ENCODE data around the gene RBP3.

DNA sequence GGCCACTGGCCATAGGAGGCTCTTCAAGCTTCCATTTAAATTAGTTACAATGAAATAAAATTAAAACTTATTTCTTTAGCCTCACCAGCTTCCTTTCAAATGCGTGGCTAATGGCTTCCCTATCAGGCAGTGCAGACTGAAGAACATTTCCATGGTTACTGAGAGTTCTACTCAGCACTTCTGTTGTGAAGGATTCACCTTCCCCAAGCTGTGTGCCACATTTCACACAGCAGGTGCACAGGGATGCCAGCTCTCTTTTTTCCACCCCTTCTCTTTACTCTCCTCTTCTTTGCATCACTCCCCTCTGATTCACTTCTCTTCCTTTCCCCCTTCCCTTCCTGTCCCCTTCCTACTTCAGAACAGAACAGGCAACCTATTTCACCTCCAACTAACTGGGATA is 25.1 kb upstream of the RBP3 start:
- TF ChIP-seq, protein P1, sequence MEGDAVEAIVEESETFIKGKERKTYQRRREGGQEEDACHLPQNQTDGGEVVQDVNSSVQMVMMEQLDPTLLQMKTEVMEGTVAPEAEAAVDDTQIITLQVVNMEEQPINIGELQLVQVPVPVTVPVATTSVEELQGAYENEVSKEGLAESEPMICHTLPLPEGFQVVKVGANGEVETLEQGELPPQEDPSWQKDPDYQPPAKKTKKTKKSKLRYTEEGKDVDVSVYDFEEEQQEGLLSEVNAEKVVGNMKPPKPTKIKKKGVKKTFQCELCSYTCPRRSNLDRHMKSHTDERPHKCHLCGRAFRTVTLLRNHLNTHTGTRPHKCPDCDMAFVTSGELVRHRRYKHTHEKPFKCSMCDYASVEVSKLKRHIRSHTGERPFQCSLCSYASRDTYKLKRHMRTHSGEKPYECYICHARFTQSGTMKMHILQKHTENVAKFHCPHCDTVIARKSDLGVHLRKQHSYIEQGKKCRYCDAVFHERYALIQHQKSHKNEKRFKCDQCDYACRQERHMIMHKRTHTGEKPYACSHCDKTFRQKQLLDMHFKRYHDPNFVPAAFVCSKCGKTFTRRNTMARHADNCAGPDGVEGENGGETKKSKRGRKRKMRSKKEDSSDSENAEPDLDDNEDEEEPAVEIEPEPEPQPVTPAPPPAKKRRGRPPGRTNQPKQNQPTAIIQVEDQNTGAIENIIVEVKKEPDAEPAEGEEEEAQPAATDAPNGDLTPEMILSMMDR (IDR thresholded peaks at IDR 0.05; ENCODE audit: low read depth, low read length, missing input control) = no peak
- TF ChIP-seq JUND (IDR thresholded peaks at IDR 0.05) (no peak), RAD21 (IDR thresholded peaks at IDR 0.05) (no peak), TAF1 (conservative IDR thresholded peaks at IDR 0.05) (no peak), GABPA (IDR thresholded peaks at IDR 0.05 in 1 of 2, conservative IDR thresholded peaks at IDR 0.05 in 1 of 2) (no peak), EGR1 (IDR thresholded peaks at IDR 0.05; ENCODE audit: low read depth in 2 of 2) (no peak), SP1 (IDR thresholded peaks at IDR 0.05) (no peak), FOXA1 (IDR thresholded peaks at IDR 0.05) (no peak), YY1 (IDR thresholded peaks at IDR 0.05) (no peak), HNF4G (IDR thresholded peaks at IDR 0.05) (no peak), RXRA (IDR thresholded peaks at IDR 0.05) (no peak)
- TF ChIP-seq, protein P2, sequence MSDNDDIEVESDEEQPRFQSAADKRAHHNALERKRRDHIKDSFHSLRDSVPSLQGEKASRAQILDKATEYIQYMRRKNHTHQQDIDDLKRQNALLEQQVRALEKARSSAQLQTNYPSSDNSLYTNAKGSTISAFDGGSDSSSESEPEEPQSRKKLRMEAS (IDR thresholded peaks at IDR 0.05) = no peak
- TF ChIP-seq, protein P3, sequence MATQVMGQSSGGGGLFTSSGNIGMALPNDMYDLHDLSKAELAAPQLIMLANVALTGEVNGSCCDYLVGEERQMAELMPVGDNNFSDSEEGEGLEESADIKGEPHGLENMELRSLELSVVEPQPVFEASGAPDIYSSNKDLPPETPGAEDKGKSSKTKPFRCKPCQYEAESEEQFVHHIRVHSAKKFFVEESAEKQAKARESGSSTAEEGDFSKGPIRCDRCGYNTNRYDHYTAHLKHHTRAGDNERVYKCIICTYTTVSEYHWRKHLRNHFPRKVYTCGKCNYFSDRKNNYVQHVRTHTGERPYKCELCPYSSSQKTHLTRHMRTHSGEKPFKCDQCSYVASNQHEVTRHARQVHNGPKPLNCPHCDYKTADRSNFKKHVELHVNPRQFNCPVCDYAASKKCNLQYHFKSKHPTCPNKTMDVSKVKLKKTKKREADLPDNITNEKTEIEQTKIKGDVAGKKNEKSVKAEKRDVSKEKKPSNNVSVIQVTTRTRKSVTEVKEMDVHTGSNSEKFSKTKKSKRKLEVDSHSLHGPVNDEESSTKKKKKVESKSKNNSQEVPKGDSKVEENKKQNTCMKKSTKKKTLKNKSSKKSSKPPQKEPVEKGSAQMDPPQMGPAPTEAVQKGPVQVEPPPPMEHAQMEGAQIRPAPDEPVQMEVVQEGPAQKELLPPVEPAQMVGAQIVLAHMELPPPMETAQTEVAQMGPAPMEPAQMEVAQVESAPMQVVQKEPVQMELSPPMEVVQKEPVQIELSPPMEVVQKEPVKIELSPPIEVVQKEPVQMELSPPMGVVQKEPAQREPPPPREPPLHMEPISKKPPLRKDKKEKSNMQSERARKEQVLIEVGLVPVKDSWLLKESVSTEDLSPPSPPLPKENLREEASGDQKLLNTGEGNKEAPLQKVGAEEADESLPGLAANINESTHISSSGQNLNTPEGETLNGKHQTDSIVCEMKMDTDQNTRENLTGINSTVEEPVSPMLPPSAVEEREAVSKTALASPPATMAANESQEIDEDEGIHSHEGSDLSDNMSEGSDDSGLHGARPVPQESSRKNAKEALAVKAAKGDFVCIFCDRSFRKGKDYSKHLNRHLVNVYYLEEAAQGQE (IDR thresholded peaks at IDR 0.05) = no peak
- TF ChIP-seq, protein P4, sequence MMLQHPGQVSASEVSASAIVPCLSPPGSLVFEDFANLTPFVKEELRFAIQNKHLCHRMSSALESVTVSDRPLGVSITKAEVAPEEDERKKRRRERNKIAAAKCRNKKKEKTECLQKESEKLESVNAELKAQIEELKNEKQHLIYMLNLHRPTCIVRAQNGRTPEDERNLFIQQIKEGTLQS (IDR thresholded peaks at IDR 0.05) = no peak
